Mucosa of descending colon (tissue), 3 donors: ENCODE measurements around the gene ARIH1. TPM values are rescaled to one million over a fixed set of nuclear protein-coding genes. Genes with fewer than 3 reads are reported as not detected.

ENCODE experiments used
- ATAC-seq: fragments of 200-7000 bp; cut with Tn5 transposase; one replicate; pipeline ENCODE4 v1.9.1; 2020; ENCODE audit warnings: mild to moderate bottlenecking, moderate library complexity
- DNase-seq, 3 donors: peaks; one replicate each; pipeline ENCODE4 v3.0.0-alpha.2; 2020
- H3K36me3 ChIP-seq: fragments of 200-600 bp; one replicate; pipeline ENCODE4 v1.8.0; 2021; ENCODE audit warnings: low read depth, mild to moderate bottlenecking
- H3K4me1 ChIP-seq: fragments of 200-600 bp; one replicate; pipeline ENCODE4 v1.8.0; 2021; ENCODE audit warnings: low read depth, mild to moderate bottlenecking
- H3K4me3 ChIP-seq: fragments of 200-600 bp; one replicate; pipeline ENCODE4 v1.8.0; 2021; ENCODE audit warnings: mild to moderate bottlenecking
- H3K9me3 ChIP-seq: fragments of 200-600 bp; one replicate; pipeline ENCODE4 v1.8.0; 2021; ENCODE audit warnings: mild to moderate bottlenecking
- CTCF ChIP-seq: fragments of 200-600 bp; IDR thresholded peaks from one replicate; pipeline ENCODE4 v1.8.0; 2022; ENCODE audit warnings: antibody characterized with exemption, mild to moderate bottlenecking
- intact Hi-C, 2 donors: fragments of 100-400 bp; cut with DNase I in 1 of 2; cut with micrococcal nuclease in 1 of 2; formaldehyde crosslinking; loops; one replicate each; pipeline versions ENCODE4 v1.11.0 to v1.11.1; 2022; cut with DNase I, micrococcal nuclease
- total RNA-seq, 3 donors: library from RNA; stranded (reverse); fragmentation: NEBNext Ultra II Directional in 2 of 3; extraction: Animal tissue kit (Norgen Biotek cat#: 25700) in 2 of 3; gene quantifications; one replicate each; pipeline versions ENCODE4 v1.2.1 to v1.2.4, GENCODE V29; 2021 to 2023
- donor health status: DM: no; HTN: no; CAD: no; lungs with moderate emphysema.
- donor health status: DM: no; HTN: no; CAD: no.
- donor health status: DM: no; HTN: yes; CAD: no.

ARIH1 gene
- total RNA-seq, 3 donors from 2014 or later: 109 to 205 (median 118) TPM

- H3K4me3 ChIP-seq: no peak overlapping the region
- no peak for ATAC-seq
- H3K9me3 ChIP-seq: no peaks in the 10 kb centered on the region
- H3K36me3 ChIP-seq: no peaks in the 10 kb centered on the region
- no peak for DNase-seq
- no peak for TF ChIP-seq CTCF
- no peaks in the 10 kb centered on the region for H3K4me1 ChIP-seq
- intact Hi-C loops: no loop called here
Measured at GRCh38 chr15:72532991-72533601, 59.0 kb downstream of the ARIH1 start.

- intact Hi-C loops: no loop called here
- H3K36me3 ChIP-seq: no peaks in the 10 kb centered on the region
- TF ChIP-seq CTCF: no peak
- ATAC-seq (no peak), DNase-seq (no peak)
- H3K4me3 ChIP-seq: no peak overlapping the region
- no peaks in the 10 kb centered on the region for H3K4me1 ChIP-seq
- no peaks in the 10 kb centered on the region for H3K9me3 ChIP-seq
Measured at GRCh38 chr15:72534523-72534922, 60.4 kb downstream of the ARIH1 start.

- no peak for ATAC-seq
- peaks cover 7% of the 10 kb centered on the region for H3K9me3 ChIP-seq
- no peaks in the 10 kb centered on the region for H3K36me3 ChIP-seq
- no peaks in the 10 kb centered on the region for H3K4me1 ChIP-seq
- no peak overlapping the region for H3K4me3 ChIP-seq
- no peak for TF ChIP-seq CTCF
- DNase-seq: no peak
- intact Hi-C loops: no loop called here
Measured at GRCh38 chr15:72535911-72536310, 61.8 kb downstream of the ARIH1 start.

GRCh38 chr15:72536506-72536905 lies 62.4 kb downstream of the ARIH1 start:
- no peak for ATAC-seq
- peaks cover 9% of the 10 kb centered on the region for H3K9me3 ChIP-seq
- intact Hi-C loops: no loop called here
- TF ChIP-seq CTCF: no peak
- no peaks in the 10 kb centered on the region for H3K36me3 ChIP-seq
- DNase-seq: no peak
- no peaks in the 10 kb centered on the region for H3K4me1 ChIP-seq
- H3K4me3 ChIP-seq: no peak overlapping the region

GRCh38 chr15:72538931-72539330 lies 64.8 kb downstream of the ARIH1 start:
- Histone ChIP-seq H3K4me3 (no peak overlapping the region), H3K4me1 (no peaks in the 10 kb centered on the region), H3K9me3 (peaks cover 9% of the 10 kb centered on the region), H3K36me3 (no peaks in the 10 kb centered on the region)
- intact Hi-C loops: no loop called here
- TF ChIP-seq CTCF: no peak
- DNase-seq: no peak
- ATAC-seq: no peak
